Iris pigment epithelial cell (primary cell): ENCODE measurements around the gene MYO5A.
A peak's percentile ranks its signal among the peaks of the same experiment; 100 is the strongest.
"Not testable (repeated sequence)": the region's sequence is repeated elsewhere in the genome, so short reads cannot be mapped to it uniquely, and the experiment has no call there.

ENCODE experiments used
- DNase-seq: peaks from one replicate; pipeline ENCODE4 v3.0.0-alpha.2; 2011; ENCODE audit warnings: low read depth

MYO5A gene

DNA sequence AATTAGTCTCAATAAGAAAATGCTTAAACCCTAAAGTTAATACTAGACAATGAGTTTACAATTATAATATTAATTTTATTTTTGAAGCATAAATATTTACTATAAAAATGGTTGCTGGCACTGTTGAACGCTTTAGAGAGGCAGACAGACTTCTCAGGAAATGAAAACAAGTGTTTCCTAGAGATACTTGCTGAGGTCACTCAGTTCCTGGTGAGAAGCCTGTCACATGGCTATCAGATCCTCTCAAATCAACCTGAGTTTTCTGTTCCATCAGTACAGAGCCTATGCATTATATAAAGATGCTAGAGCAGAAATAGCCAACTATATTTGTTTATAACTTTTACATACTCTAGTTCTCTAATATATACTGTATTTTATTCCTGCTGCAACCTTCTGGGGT, 109.2 kb downstream of the MYO5A start:
- DNase-seq: no peak

DNA sequence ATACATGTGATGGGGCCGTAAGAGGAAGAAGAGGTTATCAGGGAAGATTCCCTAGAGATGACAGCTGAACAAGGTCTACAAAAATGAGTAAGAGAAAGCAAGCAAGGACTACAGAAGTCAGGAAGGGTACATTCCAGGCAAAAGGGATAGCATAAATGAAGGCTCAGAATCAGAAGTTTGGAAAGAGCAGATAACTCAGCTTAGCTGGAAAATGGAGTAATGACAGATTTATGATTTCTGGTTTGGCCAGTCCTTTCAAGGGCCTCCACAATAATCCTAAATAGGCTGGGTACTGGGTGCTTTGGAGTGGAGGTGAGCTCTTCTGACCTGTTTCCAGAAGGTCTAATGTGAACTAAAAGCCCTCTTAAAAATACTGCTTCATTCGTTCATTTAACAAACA, 110.7 kb downstream of the MYO5A start:
- DNase-seq: no peak

- peak; percentile 15 for DNase-seq
These were observed 111.2 kb downstream of the MYO5A start for GRCh38 chr15:52417521-52417920.

GRCh38 chr15:52416566-52416965, 112.1 kb downstream of the MYO5A start:
- DNase-seq: not testable (repeated sequence)

- DNase-seq: no peak
These were observed 113.1 kb downstream of the MYO5A start for GRCh38 chr15:52415628-52416027.

GRCh38 chr15:52414936-52415335, 113.7 kb downstream of the MYO5A start:
- no peak for DNase-seq

DNA sequence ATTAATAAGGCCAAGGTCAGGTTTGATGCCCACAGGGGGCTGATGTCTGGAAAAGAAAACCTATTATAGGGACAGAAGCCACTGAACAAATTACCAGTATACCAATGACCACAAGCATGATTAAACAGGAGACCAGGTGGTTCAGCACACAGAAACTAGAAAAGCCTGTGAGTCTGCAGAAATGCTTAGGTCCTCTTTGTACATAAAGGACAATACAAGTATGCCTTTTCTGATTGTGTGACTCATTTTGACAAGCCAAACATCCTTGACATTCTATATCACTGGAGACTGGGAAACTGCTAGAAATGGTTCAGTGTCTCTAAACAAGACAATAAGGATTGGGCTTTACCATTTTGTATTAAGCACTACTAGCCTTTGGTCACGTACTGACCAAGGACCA, 119.9 kb downstream of the MYO5A start:
- DNase-seq: peak; percentile 28

GRCh38 chr15:52407374-52407773, 121.3 kb downstream of the MYO5A start:
- no peak for DNase-seq

DNA sequence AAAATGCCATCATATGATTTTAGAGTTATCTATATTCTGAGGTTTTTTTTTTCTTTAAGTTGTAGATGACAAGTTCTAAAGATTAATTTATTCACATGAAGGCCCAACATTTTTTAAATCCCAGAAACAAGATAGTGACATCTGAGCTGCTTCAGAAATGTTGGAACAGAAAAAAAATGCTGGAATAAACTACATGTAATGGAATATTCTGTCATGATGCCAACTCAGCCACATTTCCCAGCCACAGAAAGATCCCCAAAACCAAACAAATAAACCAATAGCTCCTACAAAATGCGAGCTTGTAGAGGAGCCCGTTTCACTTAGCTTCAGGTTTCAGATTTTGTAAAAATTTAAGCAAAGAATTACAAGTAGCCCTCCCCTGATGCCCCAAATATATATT, 122.1 kb downstream of the MYO5A start:
- no peak for DNase-seq

DNA sequence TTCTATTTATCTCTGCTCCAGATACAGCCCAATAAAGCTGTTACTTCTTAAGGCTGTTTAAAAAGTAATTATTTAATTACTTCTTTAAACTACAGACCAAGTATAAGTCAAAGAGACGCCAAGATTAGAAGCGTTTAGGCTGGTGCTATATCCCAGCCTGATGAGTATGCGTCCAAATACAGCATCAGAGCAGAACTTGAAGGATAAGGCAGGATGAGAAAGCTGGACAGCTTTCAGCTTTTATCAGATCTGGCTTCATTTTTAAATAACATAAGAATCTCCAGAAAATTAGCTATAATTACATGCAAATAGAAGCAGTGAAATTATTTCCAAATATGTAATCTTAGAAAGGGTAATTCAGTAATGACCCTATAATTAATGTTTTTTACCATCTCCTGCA, 122.8 kb downstream of the MYO5A start:
- DNase-seq: no peak

- DNase-seq: no peak
These were observed 131.6 kb downstream of the MYO5A start for GRCh38 chr15:52397118-52397517.

- no peak for DNase-seq
These were observed 134.6 kb downstream of the MYO5A start for GRCh38 chr15:52394118-52394517.

DNA sequence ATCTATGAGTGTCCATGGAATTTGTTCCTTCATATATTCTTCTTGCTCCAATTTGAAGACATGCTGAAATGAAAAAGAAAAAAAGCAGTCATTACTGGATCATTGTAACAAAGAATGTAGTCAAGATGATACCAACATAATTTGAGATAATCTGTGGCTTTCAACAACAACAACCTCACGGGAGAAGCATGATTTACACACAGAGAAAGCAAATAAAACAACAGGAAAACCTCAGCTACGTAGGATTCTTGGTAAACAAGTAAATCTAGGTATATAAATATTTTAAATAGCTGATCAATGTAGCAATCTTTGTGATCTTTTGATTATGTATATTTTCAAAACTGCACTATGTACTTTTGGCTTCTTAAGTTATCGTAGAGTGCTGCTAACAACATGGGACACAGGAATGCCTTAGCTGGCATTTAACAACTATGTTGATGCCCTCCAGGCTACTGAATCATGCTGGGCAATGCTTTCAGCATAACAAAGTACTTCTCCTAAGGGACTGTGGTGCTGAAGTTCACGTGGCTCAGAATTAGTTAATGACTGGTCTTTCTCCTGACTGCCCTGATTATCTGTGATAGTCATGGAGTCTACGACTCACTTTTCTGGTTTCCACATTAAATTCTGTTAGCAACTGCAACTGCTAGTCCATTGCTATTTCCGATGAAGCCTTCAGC, 136.5 kb downstream of the MYO5A start:
- DNase-seq: no peak

GRCh38 chr15:52391069-52391468, 137.6 kb downstream of the MYO5A start:
- no peak for DNase-seq

GRCh38 chr15:52385670-52386069, 143.0 kb downstream of the MYO5A start:
- DNase-seq: no peak

GRCh38 chr15:52383100-52383588, 145.5 kb downstream of the MYO5A start:
- peak; percentile 17 for DNase-seq

DNA sequence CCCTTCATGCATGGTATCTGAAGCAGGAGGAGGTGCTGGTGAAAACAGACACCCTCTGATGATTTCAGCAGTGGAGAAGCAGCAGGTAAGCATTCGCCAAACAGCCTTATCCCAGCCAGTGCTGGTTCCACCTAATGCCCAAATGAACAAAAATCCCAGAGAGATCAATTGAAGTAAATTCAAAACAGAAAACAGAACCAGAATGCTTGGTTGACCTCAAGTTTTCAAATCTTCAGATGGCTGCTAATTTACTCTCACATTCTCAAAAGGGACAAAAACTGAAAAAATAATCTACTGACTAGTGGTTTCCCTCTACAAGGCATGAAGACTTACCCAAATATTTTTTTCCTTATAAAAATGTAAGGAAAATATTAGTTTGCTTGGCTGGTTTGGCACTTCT, 146.0 kb downstream of the MYO5A start:
- no peak for DNase-seq

DNA sequence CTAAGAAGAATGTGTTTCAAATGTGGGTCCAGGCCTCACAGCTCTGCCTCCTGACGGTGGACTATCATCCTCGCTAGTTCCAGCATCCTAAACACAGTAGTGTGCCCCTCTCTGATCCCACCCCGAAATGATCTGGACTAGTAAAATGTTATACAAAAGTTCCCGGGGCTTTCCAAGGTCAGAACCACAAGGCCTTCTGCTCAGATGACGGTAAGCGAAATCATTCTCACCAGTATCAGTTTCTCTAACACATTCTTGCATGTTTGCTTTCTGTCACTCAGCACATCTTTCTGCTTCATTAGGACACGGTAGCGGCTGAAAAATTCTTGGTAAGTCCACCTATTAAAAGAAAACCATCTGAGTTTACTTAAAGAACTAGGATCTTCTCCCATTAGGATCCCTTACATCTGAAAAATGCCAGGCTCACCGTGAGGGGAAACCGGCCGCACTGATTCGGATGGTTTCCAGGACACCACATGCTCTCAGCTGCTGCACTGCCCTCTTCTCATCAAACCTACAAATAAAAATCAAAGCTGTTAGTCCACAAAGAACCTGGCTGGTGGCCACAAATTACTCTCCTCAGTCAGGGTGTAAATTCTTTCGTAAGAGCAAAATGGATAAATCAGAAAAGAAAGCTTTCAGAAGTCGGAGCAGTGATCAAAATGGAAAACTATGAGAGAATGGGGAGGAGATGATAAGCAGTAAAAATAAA, 149.1 kb downstream of the MYO5A start:
- DNase-seq: no peak

DNA sequence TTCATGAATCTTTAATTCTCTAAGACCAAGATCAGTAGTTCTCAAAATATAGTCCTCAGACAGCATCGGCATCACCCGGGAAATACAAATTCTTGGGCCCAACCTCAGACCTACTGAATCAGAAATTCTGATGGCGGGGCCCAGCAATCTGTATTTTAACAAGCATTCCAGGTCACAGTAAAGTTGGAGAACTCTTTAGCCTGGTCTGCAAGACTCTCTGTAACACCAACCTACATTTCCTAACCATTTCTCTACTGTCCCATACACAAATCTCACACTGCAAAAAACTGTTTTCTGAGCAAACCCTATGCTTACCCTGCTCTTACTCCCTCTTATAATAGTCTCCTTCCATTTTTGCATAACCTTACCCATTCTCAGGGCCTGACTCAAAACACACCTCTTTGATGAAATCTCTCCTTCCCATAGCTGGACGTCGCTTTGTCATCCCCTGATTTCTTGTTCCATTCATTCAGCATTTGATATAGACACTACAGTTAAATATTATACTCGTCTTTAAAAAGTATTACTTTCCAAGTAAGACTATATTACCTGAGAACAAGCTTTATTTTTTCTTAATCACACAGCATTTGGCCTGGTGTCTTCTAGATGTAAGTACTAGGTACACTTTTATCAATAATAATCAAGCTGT, 149.8 kb downstream of the MYO5A start:
- DNase-seq: no peak

GRCh38 chr15:52370010-52370409, 158.7 kb downstream of the MYO5A start:
- DNase-seq: no peak

DNA sequence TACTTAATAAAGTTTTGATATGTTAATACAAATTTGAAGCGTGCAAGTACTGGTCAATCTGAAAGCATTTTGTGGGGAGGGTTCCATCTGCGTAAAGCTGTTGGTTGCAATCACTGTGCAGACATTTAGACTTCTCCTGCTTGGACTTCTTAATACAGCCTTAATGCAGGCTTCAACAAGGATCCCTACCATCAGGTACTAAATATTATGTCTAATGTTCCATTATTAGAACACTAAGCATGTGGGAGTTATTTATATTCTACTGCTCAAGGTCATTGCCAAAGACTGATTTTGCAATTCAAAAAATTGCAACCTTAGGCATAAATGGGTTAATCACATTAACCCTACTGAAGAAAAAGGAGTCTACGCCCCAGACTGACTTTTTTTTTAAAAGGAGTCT, 159.2 kb downstream of the MYO5A start:
- no peak for DNase-seq

- DNase-seq: no peak
These were observed 159.7 kb downstream of the MYO5A start for GRCh38 chr15:52369030-52369429.

DNA sequence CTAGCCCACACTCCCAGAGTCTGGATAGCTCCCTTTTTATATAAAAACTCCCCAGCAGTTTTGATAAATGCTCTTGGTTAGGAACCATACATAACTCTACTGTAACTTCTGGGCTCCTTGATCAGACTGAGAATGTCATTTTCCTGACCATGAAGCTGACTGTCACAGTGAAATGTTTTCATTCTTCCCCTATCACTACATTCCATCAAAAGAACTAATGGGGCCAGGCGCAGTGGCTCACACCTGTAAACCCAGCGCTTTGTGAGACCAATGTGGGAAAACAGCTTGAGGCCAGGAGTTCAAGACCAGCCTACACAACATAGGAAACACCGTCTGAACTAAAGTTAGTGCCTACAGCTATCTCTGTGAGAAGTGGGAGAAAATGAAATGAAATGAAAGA, 160.3 kb downstream of the MYO5A start:
- DNase-seq: no peak
